Subcutaneous adipose tissue (tissue), 4 donors: ENCODE results near the gene CORO1C. TPM values are rescaled to one million over a fixed set of nuclear protein-coding genes. Genes with fewer than 3 reads are reported as not detected.

Source experiments
- CTCF ChIP-seq: fragments of 450-650 bp; IDR thresholded peaks from one replicate; pipeline ENCODE4 v1.5.1; 2016; ENCODE audit warnings: low read depth, mild to moderate bottlenecking, control low read depth, antibody characterized with exemption, moderate library complexity
- total RNA-seq, 4 donors: library from RNA; depleted of rRNA; stranded (reverse); fragments of >200 nt; gene quantifications; one replicate each; pipeline ENCODE4 v1.1.0, GENCODE V29; 2016

Gene CORO1C
- total RNA-seq, 4 donors from 2014 or later, result 151 to 320 (median 199) TPM

GRCh38 chr12:108633081-108633533, 98.2 kb downstream of the CORO1C start:
- TF ChIP-seq CTCF, result no peak

DNA sequence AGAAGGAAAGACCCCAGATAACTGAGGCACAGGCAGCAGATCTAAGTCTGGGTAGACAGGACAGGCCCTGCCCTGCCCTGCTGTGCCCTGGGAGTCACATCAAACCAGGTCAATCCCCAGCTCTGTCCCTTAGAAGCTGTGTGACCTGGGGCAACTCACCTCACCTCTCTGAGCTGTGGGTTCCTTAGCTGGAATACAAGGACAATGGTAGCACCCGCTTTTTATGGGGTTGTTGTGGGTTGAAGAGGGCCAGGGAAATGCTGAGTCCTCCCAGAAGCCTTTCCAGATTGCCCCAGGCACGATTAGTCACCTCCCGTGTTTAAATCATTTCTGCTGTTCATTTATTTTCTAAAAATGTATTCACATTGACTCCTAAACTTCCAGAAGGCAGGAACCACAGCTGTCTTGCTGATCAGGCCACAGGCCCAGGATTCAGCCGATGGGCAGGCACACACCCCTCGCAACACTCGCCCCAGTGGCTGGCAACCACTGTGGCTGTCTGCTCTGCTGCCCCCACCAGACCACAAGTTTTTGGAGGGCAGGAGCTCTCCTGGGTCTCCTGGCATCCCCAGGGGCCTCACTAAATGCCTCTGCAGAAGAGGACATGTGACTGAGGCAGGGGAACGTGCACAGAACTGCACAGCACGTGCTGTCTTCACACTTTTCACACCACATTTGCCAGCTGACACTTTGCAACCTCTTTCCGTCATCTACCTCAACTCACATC, 100.7 kb downstream of the CORO1C start:
- TF ChIP-seq CTCF, result no peak

- no peak for TF ChIP-seq CTCF
Measured at GRCh38 chr12:108629824-108630476, 101.4 kb downstream of the CORO1C start.

GRCh38 chr12:108629151-108629550, 102.2 kb downstream of the CORO1C start:
- no peak for TF ChIP-seq CTCF

DNA sequence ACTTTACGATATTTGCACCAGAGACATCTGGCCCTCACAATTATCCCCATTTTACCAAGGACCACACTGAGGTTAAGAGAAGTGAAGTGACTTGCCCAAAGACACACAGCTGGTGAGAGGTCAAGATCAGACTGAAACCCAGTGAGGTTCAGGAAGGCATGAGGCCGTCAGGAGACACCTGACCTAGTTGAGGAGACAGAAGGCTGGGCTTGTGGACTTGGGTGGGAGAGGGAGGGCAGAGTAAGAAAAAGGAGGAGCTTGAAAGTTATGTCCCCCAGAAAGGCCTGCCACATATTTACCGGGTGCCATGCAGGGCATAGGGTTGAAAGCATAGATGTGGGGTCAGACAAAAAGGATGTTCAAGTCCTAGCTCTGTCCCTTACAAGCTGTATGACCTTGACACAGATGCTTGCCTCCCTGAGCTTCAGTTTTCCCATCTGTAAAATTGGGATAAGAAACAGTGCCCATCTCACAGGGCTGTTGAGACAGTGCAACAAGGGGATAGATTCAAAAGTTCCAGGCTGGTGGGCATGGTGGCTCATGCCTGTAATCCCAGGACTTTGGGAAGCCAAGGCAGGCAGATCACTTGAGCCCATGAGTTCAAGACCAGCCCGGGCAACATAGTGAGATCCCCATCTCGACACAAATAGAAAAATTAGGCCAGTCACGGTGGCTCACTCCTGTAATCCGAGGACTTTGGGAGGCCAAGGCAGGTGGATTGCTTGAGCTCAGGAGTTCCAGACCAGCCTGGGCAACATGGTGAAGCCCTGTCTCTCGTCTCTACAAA, 104.0 kb downstream of the CORO1C start:
- no peak for TF ChIP-seq CTCF

DNA sequence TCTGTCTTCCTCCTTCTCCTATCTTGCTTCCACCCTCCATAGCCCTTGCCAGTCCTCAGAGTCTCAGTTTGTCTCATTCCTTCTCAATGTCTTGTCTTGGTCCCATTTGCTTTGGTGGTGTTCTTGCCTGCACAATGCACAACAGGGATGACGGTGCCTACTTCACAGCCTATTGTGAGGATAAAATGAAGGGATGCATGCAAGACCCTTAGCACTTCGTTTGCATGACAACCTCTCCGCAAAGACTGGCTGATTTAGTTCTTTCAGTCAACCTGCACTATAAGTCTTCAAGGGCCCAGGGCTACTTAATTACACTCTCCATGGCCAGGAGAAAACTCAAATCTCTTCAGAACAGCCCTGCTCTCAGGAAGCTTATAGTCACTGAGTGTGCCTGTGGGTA, 106.1 kb downstream of the CORO1C start:
- no peak for TF ChIP-seq CTCF

DNA sequence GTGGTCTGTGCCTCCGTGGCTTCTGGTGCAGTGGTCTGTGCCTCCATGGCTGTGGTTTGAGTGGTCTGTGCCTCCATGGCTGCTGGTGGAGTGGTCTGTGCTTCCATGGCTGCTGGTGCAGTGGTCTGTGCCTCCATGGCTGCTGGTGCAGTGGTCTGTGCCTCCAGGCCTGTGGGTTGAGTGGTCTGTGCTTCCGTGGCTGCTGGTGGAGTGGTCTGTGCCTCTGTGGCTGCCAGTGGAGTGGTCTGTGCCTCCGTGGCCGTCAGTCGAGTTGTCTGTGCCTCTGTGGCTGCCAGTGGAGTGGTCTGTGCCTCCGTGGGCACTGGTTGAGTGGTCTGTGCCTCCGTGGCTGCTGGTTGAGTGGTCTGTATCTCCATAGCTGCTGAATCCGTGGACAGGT, 107.7 kb downstream of the CORO1C start:
- no peak for TF ChIP-seq CTCF
